Endothelial cell of umbilical vein (primary cell): ENCODE data around the gene API5.

ENCODE experiments used
- EZH2 ChIP-seq: IDR thresholded peaks from 2 replicates; pipeline ENCODE4 v1.6.1; 2012; ENCODE audit warnings: borderline replicate concordance, low read depth, mild to moderate bottlenecking, moderate library complexity, low read length, inconsistent platforms; ENCODE audit not compliant: severe bottlenecking
- FOS ChIP-seq: IDR thresholded peaks from 2 replicates; pipeline ENCODE4 v1.6.1; 2011; ENCODE audit warnings: mild to moderate bottlenecking, low read length, moderate library complexity, borderline replicate concordance; ENCODE audit not compliant: insufficient read depth
- GATA2 ChIP-seq: IDR thresholded peaks from 2 replicates; pipeline ENCODE4 v1.7.0; 2011; ENCODE audit warnings: low read depth, mild to moderate bottlenecking, moderate library complexity, mixed read lengths, low read length; ENCODE audit not compliant: insufficient read length, insufficient read depth
- JUN ChIP-seq: IDR thresholded peaks from 2 replicates; pipeline ENCODE4 v1.6.1; 2011; ENCODE audit warnings: borderline replicate concordance, low read depth; ENCODE audit not compliant: insufficient read length, insufficient read depth
- POLR2A ChIP-seq: IDR thresholded peaks from 2 replicates; pipeline ENCODE4 v1.6.1; 2012; ENCODE audit warnings: low read depth, mild to moderate bottlenecking, control low read depth, low read length
- TF ChIP-seq, protein P1 (sequence below), 2 donors: IDR thresholded peaks; 1 replicate in 1 of 2; 2 replicates in 1 of 2; pipeline ENCODE4 v1.5.1; 2011; ENCODE audit warnings: low read length in 2 of 2, mild to moderate bottlenecking in 2 of 2, moderate library complexity in 2 of 2, control low read depth in 1 of 2, inconsistent platforms in 1 of 2, low read depth in 1 of 2; ENCODE audit not compliant: insufficient read depth in 1 of 2; ENCODE audit errors: extremely low read depth in 1 of 2
- TF ChIP-seq, protein P2 (sequence below): IDR thresholded peaks from 2 replicates; pipeline ENCODE4 v1.6.1; 2011; ENCODE audit not compliant: insufficient read depth, insufficient read length

DNA sequence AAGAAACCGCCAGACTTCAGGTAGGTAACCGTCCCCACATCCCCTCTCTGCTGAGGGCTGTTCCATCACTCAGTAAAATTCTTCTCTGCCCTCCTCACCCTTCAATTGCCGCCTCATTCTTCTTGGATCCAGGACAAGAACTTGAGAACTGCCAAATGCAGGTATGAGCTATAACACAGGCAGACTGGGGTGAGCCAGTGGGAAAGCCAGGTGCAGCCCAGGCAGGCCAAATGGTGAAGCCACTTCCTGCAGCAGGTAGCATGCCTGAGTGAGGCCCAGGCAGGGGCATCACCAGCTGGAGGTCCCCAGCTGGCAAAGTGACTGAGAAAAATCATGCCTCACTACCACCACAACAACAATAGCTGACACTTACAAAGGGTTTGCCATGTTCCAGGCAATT, 22.4 kb upstream of the API5 start:
- TF ChIP-seq, protein P1, sequence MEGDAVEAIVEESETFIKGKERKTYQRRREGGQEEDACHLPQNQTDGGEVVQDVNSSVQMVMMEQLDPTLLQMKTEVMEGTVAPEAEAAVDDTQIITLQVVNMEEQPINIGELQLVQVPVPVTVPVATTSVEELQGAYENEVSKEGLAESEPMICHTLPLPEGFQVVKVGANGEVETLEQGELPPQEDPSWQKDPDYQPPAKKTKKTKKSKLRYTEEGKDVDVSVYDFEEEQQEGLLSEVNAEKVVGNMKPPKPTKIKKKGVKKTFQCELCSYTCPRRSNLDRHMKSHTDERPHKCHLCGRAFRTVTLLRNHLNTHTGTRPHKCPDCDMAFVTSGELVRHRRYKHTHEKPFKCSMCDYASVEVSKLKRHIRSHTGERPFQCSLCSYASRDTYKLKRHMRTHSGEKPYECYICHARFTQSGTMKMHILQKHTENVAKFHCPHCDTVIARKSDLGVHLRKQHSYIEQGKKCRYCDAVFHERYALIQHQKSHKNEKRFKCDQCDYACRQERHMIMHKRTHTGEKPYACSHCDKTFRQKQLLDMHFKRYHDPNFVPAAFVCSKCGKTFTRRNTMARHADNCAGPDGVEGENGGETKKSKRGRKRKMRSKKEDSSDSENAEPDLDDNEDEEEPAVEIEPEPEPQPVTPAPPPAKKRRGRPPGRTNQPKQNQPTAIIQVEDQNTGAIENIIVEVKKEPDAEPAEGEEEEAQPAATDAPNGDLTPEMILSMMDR (IDR thresholded peaks at IDR 0.05; ENCODE audit: extremely low read depth in 1 of 2, insufficient read depth in 1 of 2, low read depth in 1 of 2, low read length in 2 of 2) = no peak
- TF ChIP-seq POLR2A (no peak), GATA2 (no peak), JUN (no peak), FOS (no peak), EZH2 (no peak)
- TF ChIP-seq, protein P2, sequence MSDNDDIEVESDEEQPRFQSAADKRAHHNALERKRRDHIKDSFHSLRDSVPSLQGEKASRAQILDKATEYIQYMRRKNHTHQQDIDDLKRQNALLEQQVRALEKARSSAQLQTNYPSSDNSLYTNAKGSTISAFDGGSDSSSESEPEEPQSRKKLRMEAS = no peak
